ENCODE measurements around the gene MRPL14. TPM values are rescaled to one million over a fixed set of nuclear protein-coding genes. Genes with fewer than 3 reads are reported as not detected.

Gene MRPL14
- total and polyA plus RNA-seq, 10 of the 15 experiments (the other 5 are each of a cell fraction or from before 2014, with no cell fraction given) = 80.5 to 294 (median 122) TPM

DNA sequence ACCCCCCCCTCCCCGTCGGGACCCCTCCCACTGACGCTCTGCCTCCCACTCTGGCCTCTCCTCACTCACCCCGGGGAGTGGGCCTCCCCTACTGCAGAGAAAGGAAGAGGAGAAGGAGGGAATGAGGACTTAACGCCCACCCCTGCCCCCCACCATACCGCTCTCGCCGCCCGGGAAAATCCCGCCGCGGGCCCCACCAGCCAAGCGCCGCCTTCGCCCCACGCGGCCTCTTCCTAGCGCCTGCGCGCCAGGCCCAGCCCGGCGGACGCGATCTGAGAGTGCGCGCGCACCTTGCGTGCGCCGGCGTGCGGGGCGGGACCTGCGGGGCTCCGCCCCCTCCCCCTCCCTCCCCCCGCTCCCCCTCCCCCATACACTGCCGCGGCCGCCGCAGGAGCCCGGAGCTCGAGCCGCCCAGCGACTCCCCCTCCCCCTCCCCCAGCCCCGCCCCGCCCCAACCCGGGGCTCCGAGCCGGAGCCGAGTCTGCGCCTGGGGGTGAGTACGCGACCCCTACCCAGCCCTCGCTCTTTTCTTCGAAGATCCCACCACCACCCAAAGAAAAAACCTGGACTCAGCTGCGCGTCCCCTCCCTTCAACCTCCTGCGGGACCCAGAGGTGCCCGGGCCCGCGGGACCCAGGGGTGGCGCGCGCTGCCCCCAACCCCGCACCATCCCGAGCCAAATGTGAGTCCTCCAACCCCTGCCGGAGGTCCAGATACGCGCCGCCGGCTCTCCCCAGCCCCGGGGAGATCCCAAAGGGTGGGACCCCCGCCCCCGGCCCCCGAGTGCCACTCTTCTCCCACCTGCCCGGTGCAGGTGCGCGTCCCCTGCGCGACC lies at the start of gene MRPL14, which contains the start of gene TMEM63B (continued):
- TF ChIP-seq ZBED1 (IDR thresholded peaks at IDR 0.05; ENCODE audit: borderline replicate concordance) (no peak), BRCA1 (IDR thresholded peaks at IDR 0.05; ENCODE audit: low read depth, low read length) (no peak), TBL1XR1 (IDR thresholded peaks at IDR 0.05; ENCODE audit: low read depth, low read length) (no peak), JUNB (IDR thresholded peaks at IDR 0.05) (no peak), SP1 (IDR thresholded peaks at IDR 0.05; ENCODE audit: low read depth, low read length) (peak; percentile 47), STAT3 (IDR thresholded peaks at IDR 0.05; ENCODE audit: low read depth, low read length) (no peak), TCF12 (IDR thresholded peaks at IDR 0.05; ENCODE audit: low read depth, low read length) (no peak), SMC3 (IDR thresholded peaks at IDR 0.05; ENCODE audit: borderline replicate concordance, low read length) (no peak), NFYB (IDR thresholded peaks at IDR 0.05; ENCODE audit: insufficient read depth, low read depth, low read length) (no peak), SREBF2 (IDR thresholded peaks at IDR 0.05; ENCODE audit: low read length) (no peak)
- TF ChIP-seq, protein P1, sequence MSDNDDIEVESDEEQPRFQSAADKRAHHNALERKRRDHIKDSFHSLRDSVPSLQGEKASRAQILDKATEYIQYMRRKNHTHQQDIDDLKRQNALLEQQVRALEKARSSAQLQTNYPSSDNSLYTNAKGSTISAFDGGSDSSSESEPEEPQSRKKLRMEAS (IDR thresholded peaks at IDR 0.05; ENCODE audit: low read depth, low read length) = peak; percentile 58; the same call in 1 of the 2 replicates
- TF ChIP-seq, protein P2, sequence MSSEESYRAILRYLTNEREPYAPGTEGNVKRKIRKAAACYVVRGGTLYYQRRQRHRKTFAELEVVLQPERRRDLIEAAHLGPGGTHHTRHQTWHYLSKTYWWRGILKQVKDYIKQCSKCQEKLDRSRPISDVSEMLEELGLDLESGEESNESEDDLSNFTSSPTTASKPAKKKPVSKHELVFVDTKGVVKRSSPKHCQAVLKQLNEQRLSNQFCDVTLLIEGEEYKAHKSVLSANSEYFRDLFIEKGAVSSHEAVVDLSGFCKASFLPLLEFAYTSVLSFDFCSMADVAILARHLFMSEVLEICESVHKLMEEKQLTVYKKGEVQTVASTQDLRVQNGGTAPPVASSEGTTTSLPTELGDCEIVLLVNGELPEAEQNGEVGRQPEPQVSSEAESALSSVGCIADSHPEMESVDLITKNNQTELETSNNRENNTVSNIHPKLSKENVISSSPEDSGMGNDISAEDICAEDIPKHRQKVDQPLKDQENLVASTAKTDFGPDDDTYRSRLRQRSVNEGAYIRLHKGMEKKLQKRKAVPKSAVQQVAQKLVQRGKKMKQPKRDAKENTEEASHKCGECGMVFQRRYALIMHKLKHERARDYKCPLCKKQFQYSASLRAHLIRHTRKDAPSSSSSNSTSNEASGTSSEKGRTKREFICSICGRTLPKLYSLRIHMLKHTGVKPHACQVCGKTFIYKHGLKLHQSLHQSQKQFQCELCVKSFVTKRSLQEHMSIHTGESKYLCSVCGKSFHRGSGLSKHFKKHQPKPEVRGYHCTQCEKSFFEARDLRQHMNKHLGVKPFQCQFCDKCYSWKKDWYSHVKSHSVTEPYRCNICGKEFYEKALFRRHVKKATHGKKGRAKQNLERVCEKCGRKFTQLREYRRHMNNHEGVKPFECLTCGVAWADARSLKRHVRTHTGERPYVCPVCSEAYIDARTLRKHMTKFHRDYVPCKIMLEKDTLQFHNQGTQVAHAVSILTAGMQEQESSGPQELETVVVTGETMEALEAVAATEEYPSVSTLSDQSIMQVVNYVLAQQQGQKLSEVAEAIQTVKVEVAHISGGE (CRISPR knock-in tag; IDR thresholded peaks at IDR 0.05) = no peak
- TF ChIP-seq, protein P3, sequence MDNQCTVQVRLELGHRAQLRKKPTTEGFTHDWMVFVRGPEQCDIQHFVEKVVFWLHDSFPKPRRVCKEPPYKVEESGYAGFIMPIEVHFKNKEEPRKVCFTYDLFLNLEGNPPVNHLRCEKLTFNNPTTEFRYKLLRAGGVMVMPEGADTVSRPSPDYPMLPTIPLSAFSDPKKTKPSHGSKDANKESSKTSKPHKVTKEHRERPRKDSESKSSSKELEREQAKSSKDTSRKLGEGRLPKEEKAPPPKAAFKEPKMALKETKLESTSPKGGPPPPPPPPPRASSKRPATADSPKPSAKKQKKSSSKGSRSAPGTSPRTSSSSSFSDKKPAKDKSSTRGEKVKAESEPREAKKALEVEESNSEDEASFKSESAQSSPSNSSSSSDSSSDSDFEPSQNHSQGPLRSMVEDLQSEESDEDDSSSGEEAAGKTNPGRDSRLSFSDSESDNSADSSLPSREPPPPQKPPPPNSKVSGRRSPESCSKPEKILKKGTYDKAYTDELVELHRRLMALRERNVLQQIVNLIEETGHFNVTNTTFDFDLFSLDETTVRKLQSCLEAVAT (IDR thresholded peaks at IDR 0.05) = no peak
- TF ChIP-seq, protein P4, sequence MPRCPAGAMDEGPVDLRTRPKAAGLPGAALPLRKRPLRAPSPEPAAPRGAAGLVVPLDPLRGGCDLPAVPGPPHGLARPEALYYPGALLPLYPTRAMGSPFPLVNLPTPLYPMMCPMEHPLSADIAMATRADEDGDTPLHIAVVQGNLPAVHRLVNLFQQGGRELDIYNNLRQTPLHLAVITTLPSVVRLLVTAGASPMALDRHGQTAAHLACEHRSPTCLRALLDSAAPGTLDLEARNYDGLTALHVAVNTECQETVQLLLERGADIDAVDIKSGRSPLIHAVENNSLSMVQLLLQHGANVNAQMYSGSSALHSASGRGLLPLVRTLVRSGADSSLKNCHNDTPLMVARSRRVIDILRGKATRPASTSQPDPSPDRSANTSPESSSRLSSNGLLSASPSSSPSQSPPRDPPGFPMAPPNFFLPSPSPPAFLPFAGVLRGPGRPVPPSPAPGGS (IDR thresholded peaks at IDR 0.05; ENCODE audit: borderline replicate concordance, insufficient read depth, low read depth, low read length, poor library complexity, severe bottlenecking) = peak; percentile 17
- TF ChIP-seq, protein P5, sequence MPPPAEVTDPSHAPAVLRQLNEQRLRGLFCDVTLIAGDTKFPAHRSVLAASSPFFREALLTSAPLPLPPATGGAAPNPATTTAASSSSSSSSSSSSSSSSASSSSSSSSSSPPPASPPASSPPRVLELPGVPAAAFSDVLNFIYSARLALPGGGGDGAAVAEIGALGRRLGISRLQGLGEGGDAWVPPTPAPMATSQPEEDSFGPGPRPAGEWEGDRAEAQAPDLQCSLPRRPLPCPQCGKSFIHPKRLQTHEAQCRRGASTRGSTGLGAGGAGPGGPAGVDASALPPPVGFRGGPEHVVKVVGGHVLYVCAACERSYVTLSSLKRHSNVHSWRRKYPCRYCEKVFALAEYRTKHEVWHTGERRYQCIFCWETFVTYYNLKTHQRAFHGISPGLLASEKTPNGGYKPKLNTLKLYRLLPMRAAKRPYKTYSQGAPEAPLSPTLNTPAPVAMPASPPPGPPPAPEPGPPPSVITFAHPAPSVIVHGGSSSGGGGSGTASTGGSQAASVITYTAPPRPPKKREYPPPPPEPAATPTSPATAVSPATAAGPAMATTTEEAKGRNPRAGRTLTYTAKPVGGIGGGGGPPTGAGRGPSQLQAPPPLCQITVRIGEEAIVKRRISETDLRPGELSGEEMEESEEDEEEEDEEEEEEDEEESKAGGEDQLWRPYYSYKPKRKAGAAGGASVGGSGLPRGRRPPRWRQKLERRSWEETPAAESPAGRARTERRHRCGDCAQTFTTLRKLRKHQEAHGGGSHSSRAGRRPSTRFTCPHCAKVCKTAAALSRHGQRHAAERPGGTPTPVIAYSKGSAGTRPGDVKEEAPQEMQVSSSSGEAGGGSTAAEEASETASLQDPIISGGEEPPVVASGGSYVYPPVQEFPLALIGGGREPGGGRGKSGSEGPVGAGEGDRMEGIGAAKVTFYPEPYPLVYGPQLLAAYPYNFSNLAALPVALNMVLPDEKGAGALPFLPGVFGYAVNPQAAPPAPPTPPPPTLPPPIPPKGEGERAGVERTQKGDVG (CRISPR knock-in tag; IDR thresholded peaks at IDR 0.05) = no peak

All from GM12878 (cell line).